ENCODE results near the gene CREG2.

The CREG2 gene

GRCh38 chr2:101408925-101409324, 21.6 kb upstream of the CREG2 start:
- DNase-seq (ENCODE audit: low spot score), result no peak

GRCh38 chr2:101405351-101405899, 18.1 kb upstream of the CREG2 start:
- no peak for DNase-seq (ENCODE audit: low spot score)

- DNase-seq (ENCODE audit: low spot score), result no peak
Observed at GRCh38 chr2:101403745-101404144, 16.4 kb upstream of the CREG2 start.

GRCh38 chr2:101402630-101403029, 15.3 kb upstream of the CREG2 start:
- DNase-seq (ENCODE audit: low spot score), result no peak

- no peak for DNase-seq (ENCODE audit: low spot score)
Observed at GRCh38 chr2:101401906-101402305, 14.6 kb upstream of the CREG2 start.

- DNase-seq (ENCODE audit: low spot score), result no peak
Observed at GRCh38 chr2:101401326-101401665, 14.0 kb upstream of the CREG2 start.

GRCh38 chr2:101400506-101401325, 13.4 kb upstream of the CREG2 start:
- no peak for DNase-seq (ENCODE audit: low spot score)

GRCh38 chr2:101400048-101400447, 12.7 kb upstream of the CREG2 start:
- no peak for DNase-seq (ENCODE audit: low spot score)

- DNase-seq (ENCODE audit: low spot score), result no peak
Observed at GRCh38 chr2:101399021-101399799, 11.9 kb upstream of the CREG2 start.

- no peak for DNase-seq (ENCODE audit: low spot score)
Observed at GRCh38 chr2:101398116-101398821, 11.0 kb upstream of the CREG2 start.

GRCh38 chr2:101396316-101396717, 9.0 kb upstream of the CREG2 start:
- DNase-seq (ENCODE audit: low spot score), result no peak

- DNase-seq (ENCODE audit: low spot score), result no peak
Observed at GRCh38 chr2:101395545-101396315, 8.4 kb upstream of the CREG2 start.

GRCh38 chr2:101388232-101388631, 929 bp upstream of the CREG2 start:
- no peak for DNase-seq (ENCODE audit: low spot score)

GRCh38 chr2:101386599-101387150, 628 bp downstream of the CREG2 start:
- DNase-seq (ENCODE audit: low spot score), result peak; percentile 13

GRCh38 chr2:101383016-101383541, 4.2 kb downstream of the CREG2 start:
- no peak for DNase-seq (ENCODE audit: low spot score)

- no peak for DNase-seq (ENCODE audit: low spot score)
Observed at GRCh38 chr2:101382442-101382841, 4.9 kb downstream of the CREG2 start.

- no peak for DNase-seq (ENCODE audit: low spot score)
Observed at GRCh38 chr2:101380376-101380775, 6.9 kb downstream of the CREG2 start.

- no peak for DNase-seq (ENCODE audit: low spot score)
Observed at GRCh38 chr2:101379091-101379490, 8.2 kb downstream of the CREG2 start.

- DNase-seq (ENCODE audit: low spot score), result no peak
Observed at GRCh38 chr2:101375653-101376052, 11.7 kb downstream of the CREG2 start.

- DNase-seq (ENCODE audit: low spot score), result no peak
Observed at GRCh38 chr2:101374821-101375561, 12.3 kb downstream of the CREG2 start.

Data from globus pallidus (tissue), 1 donor.